Uterus (tissue), 2 donors: ENCODE results near the gene DOCK4.

Experiments
- POLR2A ChIP-seq, 2 donors: fragments of 450-650 bp; IDR thresholded peaks; one replicate each; pipeline ENCODE4 v1.6.1; 2016; ENCODE audit warnings: antibody characterized with exemption in 2 of 2, mild to moderate bottlenecking in 1 of 2, moderate library complexity in 1 of 2
- TF ChIP-seq, protein P1 (sequence below), 4 experiments: fragments of 200-600 bp in 2 of 4; fragments of 450-650 bp in 2 of 4; sonication (generic) in 2 of 4; IDR thresholded peaks; one replicate each; pipeline ENCODE4 v1.5.1; 2016 to 2019; ENCODE audit warnings: antibody characterized with exemption in 4 of 4, mild to moderate bottlenecking in 2 of 4, moderate library complexity in 1 of 4

DNA sequence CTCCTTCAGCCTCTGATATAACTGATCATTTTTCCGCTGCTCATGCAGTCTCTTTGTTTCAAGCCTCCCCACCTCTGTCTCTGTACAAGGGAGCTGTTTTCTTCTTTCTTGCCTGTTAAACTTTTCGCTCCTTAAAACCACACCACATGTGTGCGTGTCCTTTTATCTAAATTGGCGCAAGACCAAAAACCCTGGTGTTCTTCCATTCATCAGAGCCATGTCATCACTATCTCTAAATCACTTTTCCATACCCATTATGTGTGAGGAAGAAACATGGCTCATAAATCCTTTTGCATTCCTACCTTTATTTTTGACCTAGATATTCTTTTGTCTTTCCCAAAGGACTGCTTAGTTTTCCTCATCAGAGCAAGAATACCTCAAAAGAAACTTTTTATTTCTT, 404.9 kb downstream of the DOCK4 start:
- TF ChIP-seq, protein P1, sequence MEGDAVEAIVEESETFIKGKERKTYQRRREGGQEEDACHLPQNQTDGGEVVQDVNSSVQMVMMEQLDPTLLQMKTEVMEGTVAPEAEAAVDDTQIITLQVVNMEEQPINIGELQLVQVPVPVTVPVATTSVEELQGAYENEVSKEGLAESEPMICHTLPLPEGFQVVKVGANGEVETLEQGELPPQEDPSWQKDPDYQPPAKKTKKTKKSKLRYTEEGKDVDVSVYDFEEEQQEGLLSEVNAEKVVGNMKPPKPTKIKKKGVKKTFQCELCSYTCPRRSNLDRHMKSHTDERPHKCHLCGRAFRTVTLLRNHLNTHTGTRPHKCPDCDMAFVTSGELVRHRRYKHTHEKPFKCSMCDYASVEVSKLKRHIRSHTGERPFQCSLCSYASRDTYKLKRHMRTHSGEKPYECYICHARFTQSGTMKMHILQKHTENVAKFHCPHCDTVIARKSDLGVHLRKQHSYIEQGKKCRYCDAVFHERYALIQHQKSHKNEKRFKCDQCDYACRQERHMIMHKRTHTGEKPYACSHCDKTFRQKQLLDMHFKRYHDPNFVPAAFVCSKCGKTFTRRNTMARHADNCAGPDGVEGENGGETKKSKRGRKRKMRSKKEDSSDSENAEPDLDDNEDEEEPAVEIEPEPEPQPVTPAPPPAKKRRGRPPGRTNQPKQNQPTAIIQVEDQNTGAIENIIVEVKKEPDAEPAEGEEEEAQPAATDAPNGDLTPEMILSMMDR (IDR thresholded peaks at IDR 0.05), result no peak
- TF ChIP-seq POLR2A (IDR thresholded peaks at IDR 0.05), result no peak
